ENCODE measurements around the gene DLL4. TPM values are rescaled to one million over a fixed set of nuclear protein-coding genes. Genes with fewer than 3 reads are reported as not detected.
A peak's percentile ranks its signal among the peaks of the same experiment; 100 is the strongest.
"Not testable (repeated sequence)": the region's sequence is repeated elsewhere in the genome, so short reads cannot be mapped to it uniquely, and the experiment has no call there.

The DLL4 gene
- total RNA-seq, 1 experiment from 2014 or later, result not detected

DNA sequence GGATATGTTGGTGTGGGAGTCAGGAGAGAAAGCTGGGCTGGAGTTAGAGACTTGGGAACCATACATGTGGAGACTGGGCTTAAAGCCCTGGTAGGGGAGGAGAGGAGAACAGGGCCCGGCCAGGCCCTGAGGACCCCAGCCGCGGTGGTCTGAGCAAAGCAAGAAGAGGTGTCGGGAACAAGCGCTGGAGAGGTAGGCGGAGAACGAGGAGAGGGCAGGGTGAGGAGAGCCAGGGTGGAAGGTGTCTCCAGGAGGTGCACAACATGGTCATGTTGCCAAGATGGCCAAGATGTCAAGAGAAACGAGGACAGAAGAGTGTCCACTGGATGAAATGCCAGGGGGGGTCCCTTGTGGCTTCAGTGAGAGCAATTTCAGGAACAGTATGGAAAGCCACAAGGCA is 29.6 kb downstream of the DLL4 start:
- no peak for DNase-seq (ENCODE audit: low spot score)

DNA sequence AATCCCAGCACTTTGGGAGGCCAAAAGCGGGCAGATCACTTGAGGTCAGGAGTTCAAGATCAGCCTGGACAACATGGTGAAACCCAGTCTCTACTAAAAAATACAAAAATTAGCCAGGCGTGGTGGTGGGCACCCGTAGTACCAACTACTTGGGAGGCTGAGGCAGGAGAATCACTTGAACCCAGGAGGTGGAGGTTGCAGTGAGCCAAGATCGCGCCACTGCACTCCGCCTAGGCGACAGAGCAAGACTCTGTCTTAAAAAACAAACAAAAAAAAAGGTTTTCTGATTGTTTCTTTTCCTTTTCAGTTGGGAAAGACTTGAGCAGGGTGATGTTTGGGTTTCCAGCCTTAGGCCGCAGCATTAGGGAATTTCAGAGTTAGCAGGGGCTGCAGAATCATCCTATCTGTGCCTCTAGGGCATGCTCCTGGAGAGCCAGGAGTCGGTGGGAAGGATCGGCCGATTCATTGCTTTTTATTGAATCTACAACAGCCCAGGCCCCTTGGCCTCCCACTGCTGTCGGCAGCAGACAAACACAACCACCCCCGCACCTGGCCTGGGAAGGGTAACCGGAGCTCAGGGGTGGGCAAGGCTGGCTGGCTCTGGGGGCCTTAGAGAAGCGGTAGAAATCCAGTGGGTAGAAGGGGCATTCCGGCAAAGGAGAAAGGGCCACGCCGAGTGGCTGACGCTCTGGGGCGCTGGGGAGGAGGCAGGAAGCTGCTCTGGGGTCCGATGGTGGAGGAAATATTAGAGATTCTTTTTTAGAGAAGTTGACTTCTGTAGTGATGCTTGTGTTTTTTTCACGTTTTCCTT is 30.4 kb downstream of the DLL4 start:
- no peak for DNase-seq (ENCODE audit: low spot score)

DNA sequence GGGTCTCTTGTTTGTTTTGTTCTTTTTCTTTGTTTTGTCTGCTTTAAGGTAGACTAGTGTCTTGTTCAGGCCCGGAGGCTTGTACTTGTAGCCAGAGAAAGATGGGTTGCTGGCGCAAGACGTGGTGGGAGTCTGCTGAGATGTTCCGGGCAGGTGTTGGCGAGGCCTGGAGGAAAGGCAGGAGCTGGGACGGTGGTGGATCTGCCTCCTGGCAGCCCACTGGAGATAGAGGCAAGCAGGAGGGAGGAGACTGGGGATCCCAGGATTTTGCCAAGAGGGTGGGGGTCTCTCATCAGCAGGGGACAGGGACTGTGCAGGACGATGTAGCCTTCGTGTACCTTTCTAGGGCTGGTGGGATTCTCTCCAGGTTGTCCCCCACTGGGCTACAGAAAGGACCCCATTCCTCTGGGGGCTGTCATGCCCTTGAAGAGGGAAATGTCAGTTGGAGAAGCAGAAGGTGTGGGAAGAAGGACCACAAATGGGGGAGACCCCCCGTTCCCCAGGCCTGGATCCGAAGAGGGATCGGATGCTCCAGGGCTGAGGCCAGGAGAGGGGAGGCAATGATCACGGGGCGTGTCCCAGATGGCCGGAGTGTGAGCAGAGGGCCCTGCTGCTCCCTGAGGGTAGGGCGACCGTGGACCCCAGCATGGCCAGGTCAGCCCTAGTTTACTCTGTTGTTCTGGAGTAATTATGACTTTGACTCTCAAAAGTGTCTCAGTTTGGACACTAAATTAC is 31.2 kb downstream of the DLL4 start:
- no peak for DNase-seq (ENCODE audit: low spot score)

DNA sequence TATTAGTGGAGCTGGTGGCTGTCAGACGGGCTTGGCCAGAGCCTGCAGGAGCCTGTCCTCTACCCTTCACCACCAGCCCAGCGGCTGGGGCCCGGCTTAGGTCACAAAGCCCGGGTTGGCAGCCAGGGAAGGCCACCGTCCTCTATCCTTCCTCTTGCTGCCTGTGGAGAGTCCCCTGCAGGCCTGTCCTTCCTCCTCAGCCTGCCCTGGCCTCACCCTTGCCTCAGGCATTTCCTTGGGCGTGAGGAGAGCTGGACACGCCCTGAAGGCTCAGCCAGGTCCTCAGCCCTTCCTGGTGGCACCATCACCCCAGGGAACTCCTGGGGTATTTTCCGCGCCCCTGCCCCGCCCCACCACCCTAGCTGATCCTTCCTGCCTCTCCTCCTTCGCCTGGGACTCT is 31.8 kb downstream of the DLL4 start:
- DNase-seq (ENCODE audit: low spot score), result peak; percentile 65

DNA sequence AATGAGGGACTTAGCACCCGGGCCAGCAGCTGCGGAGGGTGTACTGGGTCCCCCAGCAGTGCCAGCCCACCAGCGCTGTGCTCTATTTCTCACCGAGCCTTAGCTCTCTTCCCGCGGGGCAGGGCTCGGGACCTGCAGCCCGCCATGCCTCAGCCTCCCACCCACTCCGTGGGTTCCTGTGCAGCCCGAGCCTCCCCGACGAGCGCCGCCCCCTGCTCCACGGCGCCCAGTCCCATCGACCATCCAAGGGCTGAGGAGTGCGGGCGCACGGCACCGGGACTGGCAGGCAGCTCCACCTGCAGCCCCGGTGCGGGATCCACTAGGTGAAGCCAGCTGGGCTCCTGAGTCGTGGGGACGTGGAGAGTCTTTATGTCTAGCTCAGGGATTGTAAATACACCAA is 32.6 kb downstream of the DLL4 start:
- DNase-seq (ENCODE audit: low spot score), result not testable (repeated sequence)

DNA sequence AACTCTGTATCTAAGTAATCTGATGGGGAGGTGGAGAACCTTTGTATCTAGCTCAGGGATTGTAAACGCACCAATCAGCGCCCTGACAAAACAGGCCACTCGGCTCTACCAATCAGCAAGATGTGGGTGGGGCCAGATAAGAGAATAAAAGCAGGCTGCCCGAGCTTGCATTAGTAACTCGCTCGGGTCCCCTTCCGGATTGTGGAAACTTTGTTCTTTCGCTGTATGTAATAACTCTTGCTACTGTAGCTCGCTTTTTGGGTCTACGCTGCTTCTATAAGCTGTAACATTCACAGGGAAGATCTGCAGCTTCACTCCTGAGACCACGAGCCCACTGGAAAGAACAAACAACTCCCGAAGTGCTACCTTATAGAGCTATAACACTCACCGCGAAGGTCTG is 33.2 kb downstream of the DLL4 start:
- DNase-seq (ENCODE audit: low spot score), result not testable (repeated sequence)

DNA sequence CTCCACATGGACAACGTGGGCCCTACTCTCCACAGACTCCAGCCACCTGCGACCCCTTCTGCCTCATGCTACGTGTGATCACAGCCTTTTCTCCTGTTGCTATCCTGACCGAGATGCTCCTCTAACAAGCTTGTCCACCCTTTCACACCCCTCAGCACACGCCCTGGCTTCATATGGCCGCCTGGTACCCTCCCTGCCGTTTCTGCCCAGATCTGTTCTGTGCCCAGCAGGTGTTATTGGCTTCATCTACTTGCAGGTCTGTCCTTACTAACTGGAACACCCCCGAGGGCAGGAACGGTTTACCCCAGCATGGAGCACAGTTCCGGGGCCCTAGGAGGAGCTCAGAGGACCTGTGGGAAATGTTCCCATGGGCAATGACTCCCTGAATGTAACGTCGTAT is 34.1 kb downstream of the DLL4 start:
- DNase-seq (ENCODE audit: low spot score), result no peak

DNA sequence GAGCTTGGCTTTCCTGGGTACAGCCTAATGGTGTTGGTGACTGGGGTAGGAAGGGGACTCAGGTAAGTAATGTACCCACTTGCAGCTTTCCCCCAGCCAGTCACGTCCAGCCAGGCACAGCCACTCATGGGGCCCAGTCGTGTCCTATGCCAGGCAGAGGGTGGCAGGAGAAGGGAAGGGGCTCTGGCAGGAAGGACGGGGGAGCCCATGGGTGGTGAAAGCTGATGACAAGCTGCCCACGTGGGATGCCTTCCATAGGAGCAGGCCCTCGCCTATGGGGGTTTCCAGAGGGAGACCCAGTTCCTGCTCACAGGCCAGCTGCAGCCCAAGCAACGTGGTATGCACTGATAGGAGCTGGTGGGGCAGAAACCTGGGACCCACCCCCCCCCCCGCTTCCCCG is 34.9 kb downstream of the DLL4 start:
- DNase-seq (ENCODE audit: low spot score), result no peak

DNA sequence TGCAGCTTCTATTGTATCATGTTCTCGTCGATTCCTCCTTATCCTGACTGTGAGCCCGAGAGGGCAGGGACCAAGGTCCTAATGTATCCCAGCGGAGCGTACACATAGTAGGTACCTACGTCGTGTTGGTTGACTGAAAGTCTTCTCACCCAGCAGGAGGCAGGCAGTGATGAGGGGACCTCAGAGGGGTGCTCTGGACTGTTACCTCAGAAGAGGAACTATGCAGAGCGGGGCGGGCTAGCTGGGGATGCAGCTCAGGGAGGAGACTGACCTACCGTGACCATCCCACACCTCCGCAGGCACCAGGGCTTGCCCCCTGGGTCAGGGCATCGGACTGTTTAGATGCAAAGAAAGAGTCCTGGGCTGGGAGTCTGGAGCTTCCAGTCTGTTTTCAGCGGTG is 35.5 kb downstream of the DLL4 start:
- DNase-seq (ENCODE audit: low spot score), result no peak

DNA sequence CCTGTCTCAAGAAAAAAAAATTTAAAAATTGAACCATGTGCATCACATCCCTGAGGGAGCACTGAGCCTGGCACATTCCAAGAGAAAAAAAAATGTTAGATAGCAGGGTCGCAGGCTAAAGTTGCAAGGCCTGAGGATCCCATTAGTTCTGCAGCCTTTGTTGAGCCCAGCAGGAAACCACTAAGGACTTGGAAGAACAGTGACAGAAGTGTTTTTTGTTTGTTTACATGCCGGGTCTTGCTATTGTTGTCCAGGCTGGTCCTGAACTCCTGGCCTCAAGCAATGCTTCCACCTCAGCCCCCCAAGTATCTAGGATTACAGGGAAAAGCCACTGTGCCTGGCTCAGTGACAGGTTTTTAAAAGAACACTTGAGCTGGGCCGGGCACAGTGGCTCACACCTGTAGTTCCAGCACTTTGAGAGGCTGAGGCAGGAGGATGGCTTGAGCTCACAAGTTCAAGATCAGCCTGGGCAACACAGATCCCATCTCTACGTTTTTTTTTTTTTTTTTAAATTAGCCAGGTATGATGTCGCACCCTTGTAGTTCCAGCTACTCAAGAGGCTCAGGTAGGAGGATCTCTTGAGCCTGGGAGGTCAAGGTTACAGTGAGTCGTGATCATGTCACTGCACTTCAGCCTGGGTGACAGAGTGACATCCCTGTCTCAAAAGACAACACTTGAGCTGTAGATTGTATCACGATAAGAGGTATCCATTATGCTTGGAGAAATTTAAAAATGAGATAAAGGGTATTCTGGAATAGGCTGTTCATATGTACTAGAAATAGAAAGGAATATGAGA is 39.3 kb downstream of the DLL4 start:
- DNase-seq (ENCODE audit: low spot score), result no peak

DNA sequence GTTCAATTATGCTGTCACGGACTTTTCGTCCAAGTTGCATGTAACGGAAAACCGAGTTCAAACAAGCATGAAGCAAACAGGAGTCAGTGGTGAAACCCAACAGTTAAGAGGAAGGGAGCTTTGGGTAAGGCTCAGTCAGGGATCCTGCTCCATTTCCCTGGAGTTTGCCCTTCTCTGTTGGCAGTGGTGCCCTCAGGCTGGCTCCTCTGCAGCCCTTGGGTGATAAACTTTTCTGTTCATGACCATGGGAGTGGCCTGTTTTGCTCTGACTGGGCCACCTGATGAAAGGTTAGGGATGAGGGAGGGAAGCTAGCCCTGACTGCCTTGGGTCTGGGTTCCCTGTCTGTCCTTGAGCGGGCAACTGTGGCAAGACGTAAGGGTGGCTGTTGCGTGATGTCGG is 40.2 kb downstream of the DLL4 start:
- DNase-seq (ENCODE audit: low spot score), result no peak

DNA sequence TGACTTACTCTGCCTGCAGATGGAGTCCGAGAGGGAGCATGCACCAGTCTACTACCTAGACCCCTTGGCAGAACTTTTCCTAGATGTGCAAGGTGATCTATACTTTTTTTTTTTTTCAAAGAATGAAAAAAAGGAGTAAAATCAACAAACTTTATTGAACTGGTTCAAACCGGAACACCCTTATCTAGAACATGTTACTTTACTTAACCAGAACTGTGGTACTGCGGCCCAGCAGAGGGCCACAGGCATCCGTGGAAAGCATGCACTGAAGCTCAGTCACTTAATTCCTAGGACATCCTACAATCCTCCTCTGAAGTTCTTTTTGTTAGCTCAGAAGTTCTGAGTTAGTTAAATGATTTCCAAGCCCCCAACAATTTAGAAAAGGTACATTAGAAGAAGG is 45.7 kb downstream of the DLL4 start:
- DNase-seq (ENCODE audit: low spot score), result no peak

DNA sequence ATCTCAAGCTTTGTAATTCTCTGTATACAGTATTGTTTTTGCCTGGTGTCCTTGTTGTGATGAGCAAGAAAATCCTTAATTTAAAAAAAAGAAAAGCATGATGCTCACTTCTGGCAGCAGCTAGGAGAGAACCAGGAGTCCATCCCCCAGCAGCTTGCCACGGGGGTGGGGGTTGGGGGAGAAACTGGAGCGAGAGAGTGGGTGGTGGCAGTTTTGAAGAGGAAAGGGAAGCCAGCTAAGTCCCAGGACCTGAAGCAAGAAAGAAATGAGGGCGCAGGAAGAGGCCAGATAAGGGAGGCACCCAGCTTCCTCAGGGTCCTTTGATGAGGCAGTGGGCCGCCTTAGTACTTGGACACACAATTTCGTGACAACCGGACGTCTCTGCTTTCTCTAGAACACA is 47.7 kb downstream of the DLL4 start:
- no peak for DNase-seq (ENCODE audit: low spot score)

DNA sequence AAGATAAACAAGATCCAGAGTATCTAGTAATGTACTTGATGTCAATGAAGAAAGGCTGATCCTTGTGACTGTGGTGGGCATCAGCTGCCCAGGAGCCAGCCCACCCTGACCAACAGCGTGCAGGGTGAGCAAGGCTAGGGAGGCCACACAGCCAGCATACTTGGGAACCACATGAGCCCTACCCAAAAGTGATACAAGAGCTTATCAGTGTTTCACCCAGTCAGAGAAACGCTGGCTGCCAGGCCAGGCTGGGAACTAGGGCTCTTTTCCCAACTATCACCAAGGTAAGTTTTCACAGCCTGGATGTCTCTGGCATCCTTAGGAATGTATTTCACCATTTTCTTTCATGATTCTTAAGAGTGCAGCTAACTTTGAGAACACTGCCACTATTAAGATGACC is 49.0 kb downstream of the DLL4 start:
- no peak for DNase-seq (ENCODE audit: low spot score)

DNA sequence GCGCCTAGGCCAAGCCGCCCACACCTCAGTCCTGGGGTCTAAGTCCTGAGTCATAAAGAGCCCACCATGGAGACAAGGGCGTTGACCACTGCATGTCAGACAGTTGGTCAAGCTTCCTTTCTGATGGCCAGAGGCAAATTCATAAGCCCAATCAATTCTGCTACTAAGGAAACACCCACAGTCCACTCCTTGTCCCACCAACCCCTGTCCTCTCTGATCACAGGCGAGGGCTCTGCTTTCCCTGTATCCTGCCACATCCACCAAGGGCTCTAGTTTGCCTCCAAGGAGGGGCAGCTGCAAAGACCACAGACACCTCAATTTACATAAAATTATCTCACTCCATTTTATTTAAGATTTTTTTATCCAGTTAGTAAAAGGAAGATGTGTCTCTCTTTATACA is 49.4 kb downstream of the DLL4 start:
- no peak for DNase-seq (ENCODE audit: low spot score)

DNA sequence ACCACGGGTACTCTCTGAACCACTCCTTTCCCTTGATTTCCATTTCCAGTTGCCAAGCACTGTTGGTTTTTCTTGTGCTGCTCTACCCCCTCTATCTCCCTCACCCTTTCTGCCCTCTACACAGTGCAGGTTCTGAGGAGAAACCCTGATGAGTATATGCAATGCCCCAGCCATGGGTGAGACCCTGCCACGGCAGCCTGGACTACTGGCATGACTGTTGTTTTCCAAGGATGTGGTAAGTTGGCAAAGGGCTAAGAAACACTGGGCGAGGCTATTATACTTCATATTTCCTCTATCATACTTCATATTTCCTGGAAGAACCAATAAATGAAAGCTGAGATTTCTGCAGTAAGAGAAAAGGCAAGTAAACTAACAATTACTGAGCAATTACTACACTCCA is 52.0 kb downstream of the DLL4 start:
- DNase-seq (ENCODE audit: low spot score), result no peak

DNA sequence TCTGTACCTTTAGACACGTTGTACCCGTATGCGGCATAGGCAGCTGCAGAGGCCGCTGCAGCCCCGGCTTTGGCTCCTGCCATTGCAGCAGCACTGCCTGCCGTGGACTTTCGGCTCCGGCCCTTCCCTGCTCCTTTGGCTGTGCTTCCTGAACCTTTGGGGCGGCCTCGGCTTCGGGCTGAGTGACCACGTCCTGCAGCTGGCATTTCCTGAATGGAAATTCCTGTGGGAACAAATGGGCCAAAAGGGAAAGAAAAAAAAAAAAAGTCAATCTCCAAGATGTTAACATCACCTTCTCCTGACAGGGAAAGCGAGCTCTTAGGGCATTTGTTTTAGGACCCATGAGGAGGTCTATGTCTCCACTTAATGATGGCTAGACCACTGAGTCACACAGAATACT is 53.7 kb downstream of the DLL4 start:
- peak; percentile 81 for DNase-seq (ENCODE audit: low spot score)

DNA sequence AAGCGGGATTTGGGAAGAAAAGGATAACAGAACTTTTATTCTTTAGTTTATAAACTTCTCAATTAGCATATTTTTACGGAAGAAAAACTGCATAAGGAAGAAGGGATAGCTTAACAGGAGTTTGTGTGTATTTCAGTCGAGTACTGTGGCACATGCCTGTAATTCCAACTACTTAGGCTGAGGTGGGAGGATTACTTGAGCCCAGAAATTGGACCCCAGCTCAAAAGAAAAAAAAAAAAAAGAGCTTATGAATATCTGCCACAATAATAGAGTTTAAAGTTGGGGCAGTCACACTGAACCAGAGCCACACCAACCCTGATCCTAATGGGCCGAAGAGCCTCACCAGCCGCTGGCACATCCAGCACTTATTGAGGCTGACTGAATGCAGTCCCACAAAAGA is 55.3 kb downstream of the DLL4 start:
- DNase-seq (ENCODE audit: low spot score), result no peak

DNA sequence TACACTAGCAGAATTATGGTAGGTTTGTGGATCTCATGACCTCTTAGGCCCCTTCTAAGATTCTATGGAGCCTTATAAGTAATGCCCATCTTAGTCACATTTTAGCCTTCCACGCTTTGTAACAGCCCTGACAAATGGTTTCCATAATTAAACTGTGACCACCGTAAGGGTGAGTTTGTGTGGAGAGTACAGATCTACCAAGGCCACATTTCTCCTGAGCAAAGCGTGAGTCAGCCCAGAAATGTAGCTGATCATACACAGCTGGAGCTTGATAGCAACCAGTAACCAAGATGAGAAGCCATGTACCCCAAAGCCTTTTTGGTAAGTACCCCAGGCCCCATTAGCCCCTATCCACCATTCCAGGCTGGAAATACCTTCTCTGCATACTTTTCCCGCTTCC is 55.8 kb downstream of the DLL4 start:
- DNase-seq (ENCODE audit: low spot score), result peak; percentile 89

DNA sequence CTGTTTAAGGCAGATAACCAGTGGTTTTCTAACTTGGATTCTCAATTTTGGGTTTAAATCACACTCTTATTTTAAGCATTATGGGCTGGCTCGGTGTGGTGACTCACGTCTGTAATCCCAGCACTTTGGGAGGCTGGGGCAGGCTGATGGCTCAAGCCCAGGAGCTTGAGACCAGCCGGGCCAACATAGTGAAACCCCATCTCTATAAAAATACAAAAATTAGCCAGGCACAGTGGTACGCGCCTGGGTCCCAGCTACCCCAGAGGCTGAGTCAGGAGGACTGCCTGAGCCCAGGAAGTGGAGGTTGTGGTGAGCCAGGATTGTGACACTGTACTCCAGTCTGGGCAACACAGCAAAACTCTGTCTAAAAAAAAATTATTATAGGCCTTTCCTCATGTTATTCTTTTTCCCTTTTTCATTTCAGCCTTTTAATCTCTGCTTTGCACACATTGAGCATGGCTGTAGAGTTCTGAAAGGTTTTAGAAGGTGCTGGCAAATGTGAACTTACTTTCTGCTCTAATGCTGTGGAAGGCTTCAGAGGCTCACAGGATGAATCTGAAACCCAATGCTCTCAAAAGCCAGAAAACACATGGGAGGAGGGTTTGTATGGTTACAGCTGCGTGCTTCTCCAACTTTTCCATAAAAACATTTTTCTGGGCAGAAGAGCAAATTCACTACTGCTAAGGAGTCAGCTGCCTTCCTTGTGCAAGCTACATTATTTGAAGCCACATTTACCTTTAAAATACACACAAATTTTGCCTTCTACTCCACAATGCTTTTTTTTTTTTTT is 56.6 kb downstream of the DLL4 start:
- DNase-seq (ENCODE audit: low spot score), result peak; percentile 58

DNA sequence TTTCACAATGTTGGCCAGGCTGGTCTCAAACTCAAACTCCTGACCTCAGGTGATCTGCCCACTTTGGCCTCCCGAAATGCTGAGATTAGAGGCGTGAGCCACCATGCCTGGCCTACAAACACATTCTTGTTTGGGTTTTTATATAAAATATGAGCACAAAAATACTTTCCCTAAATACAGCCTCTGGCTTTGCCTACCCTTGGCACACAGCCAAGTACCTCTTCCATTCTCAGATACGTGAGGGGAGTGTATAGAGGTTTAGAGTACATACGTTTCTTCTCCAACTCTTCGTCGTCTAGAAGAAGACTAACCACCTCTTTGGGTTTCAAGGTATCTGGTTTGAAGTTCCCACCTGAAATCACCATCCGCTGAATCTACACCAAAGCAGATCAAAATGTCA is 57.7 kb downstream of the DLL4 start:
- DNase-seq (ENCODE audit: low spot score), result no peak

DNA sequence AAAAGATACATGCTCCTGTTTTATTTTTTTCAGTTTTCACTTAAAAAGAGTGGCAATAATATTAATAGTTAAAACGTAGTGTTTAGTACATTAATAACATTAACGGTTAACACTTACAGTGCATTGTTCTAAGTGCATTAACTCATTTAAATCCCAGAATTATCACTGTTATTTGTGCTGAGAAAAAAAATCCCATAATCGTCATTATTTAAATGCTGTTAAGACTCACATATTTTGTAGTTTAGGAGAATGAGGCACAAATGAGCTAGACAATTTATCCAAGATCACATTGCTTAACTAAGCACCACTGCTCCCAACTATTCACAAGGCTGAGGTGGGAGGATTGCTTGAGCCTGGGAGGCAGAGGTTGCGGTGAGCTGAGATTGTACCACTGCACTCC is 59.0 kb downstream of the DLL4 start:
- no peak for DNase-seq (ENCODE audit: low spot score)
